22Rv1 (cell line): Measurements from ENCODE around the gene FAM13C.

Experiments used
- H3K27ac ChIP-seq: fragments of 450-650 bp; 2 replicates; pipeline ENCODE4 v1.5.1; 2017
- ZFX ChIP-seq: fragments of 450-650 bp; IDR thresholded peaks from 2 replicates; pipeline ENCODE4 v1.6.1; 2017; ENCODE audit warnings: antibody characterized with exemption, borderline replicate concordance
- TF ChIP-seq, protein P1 (sequence below): fragments of 450-650 bp; IDR thresholded peaks from 2 replicates; pipeline ENCODE4 v1.5.1; 2017; ENCODE audit warnings: mild to moderate bottlenecking

Gene FAM13C

DNA sequence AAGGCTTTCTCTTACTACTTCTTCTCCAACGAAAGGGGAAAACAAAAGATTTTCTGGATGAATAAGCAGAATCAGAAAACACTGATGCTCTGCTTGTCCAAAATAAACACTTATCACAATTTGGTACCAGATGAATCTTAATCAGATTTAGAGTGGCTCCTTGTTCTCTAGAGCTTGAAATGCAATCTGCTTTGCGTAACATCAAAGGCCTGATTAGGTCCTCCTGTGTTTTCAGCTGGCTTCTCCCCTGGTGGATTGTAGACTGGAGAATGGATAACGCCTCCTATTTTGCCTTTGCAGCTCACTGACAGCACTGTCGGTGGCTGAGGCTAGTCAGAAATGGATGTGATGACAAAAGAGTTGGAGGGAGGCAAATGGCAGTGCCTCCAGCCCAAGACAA, 91.2 kb downstream of the FAM13C start:
- TF ChIP-seq, protein P1, sequence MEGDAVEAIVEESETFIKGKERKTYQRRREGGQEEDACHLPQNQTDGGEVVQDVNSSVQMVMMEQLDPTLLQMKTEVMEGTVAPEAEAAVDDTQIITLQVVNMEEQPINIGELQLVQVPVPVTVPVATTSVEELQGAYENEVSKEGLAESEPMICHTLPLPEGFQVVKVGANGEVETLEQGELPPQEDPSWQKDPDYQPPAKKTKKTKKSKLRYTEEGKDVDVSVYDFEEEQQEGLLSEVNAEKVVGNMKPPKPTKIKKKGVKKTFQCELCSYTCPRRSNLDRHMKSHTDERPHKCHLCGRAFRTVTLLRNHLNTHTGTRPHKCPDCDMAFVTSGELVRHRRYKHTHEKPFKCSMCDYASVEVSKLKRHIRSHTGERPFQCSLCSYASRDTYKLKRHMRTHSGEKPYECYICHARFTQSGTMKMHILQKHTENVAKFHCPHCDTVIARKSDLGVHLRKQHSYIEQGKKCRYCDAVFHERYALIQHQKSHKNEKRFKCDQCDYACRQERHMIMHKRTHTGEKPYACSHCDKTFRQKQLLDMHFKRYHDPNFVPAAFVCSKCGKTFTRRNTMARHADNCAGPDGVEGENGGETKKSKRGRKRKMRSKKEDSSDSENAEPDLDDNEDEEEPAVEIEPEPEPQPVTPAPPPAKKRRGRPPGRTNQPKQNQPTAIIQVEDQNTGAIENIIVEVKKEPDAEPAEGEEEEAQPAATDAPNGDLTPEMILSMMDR, result no peak
- TF ChIP-seq ZFX, result no peak
- no peak overlapping the region for H3K27ac ChIP-seq

DNA sequence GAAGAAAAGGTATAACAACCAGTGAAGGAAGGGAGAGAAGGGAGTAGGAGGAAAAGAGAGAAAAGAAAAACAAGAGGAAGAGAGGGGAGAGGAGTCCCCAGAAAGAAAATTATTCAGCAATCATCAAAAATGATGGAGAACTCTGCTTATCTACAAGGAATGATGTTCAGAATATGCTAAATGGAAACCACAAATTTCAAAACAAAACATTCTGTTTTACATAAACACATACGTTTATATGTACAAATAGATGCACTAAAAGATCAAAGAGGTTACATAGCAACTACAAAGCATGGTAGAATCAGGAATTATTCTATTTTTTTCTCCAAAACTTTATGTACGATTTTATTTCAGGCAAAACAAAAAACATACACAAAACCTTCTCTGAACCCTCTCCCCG, 91.9 kb downstream of the FAM13C start:
- no peak overlapping the region for H3K27ac ChIP-seq
- TF ChIP-seq ZFX, result no peak
- TF ChIP-seq, protein P1, result no peak

DNA sequence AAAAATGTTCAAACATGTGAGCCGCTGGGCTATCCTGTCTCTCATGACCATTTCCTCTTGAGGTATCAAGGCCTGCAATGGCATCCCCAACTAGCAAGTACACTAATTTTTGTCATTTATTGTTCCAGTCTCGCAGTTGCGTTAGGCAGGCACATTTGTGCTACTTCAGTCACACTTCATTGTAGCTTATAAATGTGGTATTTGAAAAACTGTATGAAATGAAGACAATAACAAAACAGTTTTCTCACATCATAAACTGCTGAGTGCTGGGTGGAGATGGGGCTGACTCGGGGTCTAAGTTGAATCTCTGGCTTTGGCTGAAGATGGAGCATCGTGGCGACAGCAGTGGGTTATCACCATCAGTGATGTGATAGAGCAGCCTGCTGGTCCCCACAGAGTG, 92.7 kb downstream of the FAM13C start:
- H3K27ac ChIP-seq, result no peak overlapping the region
- TF ChIP-seq, protein P1, result no peak
- no peak for TF ChIP-seq ZFX

DNA sequence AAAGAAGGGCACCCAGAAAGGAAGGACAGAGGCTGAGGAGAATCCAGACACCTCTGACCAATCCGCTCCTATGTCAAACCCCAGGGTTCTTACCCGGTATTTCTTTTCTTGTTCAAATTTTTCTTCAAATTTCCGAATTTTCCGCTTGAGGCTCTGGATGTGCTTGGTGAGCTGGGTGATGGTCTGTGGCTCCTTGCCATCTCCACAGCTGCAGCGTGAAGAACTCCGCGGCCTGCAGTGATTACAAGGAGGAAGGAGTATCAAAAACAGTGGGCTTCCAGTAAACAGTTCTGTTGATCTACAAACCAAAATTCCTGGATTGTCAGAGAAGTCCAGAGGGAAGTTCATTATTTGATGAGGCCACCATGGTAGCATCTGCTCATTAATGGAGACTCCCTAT, 93.9 kb downstream of the FAM13C start:
- no peak overlapping the region for H3K27ac ChIP-seq
- TF ChIP-seq ZFX, result no peak
- TF ChIP-seq, protein P1, result no peak

DNA sequence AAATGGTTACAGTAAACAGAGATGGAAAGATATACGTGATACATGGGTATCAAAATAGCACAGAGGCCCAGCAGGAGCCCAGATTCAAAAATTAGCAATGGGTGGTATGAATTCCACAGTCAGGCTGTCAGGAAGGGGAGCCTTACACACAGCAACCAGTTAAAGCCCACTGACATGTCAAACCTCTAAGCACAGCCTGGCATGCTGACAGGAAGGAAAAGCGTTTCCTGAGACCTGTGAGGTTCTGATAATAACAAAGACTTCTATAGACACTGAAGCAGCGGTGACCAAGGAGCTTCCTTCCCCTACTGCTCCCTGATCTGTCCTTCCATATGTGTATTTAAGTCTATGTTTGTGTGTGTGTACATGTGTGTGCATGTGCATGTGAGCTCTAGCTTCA, 96.0 kb downstream of the FAM13C start:
- TF ChIP-seq, protein P1, result no peak
- no peak for TF ChIP-seq ZFX
- no peak overlapping the region for H3K27ac ChIP-seq

DNA sequence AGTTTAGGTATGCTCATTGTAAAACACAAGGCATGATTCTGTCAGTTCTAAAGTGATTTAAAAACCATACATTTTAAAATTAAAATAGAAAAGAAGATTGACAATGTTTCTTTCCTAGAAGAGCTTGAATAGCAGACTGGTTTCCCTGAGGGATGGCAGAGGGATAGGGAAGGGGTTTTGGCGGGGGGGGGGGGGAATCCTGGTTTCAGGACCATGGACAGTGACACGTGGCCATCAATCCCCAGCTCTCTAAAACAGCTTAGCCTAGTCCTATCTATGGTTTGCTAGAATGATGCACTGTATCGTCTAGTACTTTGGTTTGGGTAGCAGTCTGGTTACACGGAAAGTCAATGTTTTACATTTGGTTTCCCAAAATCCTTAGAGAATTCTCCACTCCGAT, 97.2 kb downstream of the FAM13C start:
- no peak overlapping the region for H3K27ac ChIP-seq
- TF ChIP-seq ZFX, result no peak
- TF ChIP-seq, protein P1, result no peak

DNA sequence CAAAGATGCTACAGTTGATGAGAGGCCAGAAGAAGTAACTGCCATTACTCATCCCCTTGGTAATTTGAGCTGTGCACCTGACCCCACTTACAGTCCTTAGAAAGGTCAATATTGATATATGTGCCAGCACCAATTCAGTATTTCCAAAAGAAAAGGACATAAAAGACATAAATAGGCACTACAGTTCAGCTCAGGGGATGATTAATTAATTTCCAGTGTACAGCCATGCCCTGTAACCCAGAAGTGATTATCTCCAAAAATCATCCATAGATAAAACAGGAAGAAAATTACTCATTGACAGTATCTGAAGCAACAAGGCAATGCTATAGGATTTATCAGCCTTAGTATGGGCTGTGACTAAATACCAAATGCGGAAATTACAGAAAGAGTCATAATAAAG, 103.5 kb downstream of the FAM13C start:
- TF ChIP-seq, protein P1, result no peak
- no peak for TF ChIP-seq ZFX

More for the DNA sequence above, 103.5 kb downstream of the FAM13C start:
- H3K27ac ChIP-seq, result no peak overlapping the region
